NCI-H187 (cell line): Measurements from ENCODE around the gene ASS1.

Experiments used
- DNase-seq, 2 experiments: peaks; one replicate each; lab custom pipeline; 2025; lab: John Stamatoyannopoulos, UW

Gene ASS1

DNA sequence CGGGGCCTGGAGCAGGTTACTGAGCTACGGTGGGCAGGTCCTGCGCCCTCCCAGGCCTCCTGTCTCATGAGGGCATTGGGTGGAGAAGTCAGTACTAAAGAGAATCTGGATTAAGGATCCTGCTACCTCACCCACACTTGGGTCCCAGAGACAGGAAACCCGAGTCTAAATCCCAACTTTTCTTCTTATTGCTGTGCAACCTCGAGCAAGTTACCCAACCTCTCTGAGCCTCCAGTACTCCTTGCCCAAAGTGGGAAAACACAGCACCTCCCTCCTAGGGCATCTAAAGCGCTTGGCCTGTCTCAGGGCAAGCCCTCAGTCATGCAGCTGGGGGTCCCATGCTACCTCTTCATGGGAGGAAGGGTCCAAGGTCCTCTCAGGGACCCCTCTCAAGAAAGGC is 28.2 kb downstream of the ASS1 start:
- no peak for DNase-seq

DNA sequence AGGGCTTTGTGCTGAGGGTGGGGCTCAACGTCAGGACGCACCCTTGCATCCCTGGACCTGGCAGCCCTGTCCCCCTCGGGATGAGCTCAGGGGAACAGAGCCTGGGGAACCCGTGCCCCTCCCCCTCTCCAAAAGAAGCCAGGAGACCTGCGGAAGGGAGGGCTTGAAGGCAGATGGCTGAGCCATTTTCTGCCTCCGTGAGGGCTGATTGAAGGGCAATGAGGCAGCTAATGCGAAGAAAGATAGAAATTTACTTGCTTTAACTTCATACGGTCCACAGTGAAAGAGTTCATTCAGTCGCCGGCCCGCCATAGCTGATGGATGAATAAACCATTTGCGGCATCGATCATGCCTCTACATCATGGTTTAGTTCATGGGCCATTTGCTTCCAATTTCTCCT is 28.8 kb downstream of the ASS1 start:
- DNase-seq = no peak

DNA sequence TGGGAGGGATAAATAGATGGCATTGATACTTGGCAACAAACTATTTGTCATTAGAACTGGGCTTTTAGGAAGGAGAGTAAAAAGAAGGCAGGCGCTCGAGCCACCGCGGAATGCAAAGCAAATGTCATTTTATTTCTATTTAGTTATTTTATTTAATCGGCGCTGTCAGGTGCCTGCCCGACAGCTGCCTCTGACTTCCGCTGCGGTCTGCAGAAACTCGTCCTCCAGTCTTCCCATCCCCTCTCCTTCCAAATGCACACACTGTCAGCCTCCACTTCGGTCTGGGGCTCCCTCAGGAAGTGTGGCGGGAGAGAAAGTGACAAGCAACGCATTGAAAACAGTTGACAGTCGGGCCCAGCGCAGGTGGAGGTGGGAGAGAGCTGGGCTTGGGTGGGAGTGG is 29.3 kb downstream of the ASS1 start:
- DNase-seq = no peak

DNA sequence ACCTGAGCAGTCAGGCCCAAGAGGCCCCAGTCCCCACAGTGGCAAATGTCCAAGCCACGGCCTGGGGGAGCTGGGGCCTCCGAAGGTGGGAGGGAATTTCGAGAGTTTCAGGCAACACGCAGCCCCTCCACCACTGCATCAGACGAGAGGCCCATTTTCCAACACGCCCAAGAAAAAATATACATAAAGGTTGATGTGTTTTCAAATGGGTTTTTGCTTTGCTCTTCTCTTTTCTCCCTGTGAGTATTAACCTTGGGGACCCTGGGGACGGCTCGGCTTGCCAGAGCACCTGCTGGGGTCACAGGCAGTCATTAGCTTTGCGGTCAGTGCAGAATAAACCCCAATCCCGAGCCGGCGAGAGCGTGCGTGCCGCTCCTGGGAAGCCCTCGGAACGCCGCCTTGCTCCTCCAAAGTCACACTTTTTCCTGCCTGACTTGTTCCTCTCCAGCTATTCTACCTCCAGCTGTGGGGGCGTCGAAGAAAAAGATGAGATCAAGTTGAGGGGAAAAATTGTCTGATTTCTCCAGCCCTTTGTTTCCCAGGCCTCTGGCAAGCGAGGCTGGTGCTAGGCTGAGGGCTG is 31.5 kb downstream of the ASS1 start:
- no peak for DNase-seq

DNA sequence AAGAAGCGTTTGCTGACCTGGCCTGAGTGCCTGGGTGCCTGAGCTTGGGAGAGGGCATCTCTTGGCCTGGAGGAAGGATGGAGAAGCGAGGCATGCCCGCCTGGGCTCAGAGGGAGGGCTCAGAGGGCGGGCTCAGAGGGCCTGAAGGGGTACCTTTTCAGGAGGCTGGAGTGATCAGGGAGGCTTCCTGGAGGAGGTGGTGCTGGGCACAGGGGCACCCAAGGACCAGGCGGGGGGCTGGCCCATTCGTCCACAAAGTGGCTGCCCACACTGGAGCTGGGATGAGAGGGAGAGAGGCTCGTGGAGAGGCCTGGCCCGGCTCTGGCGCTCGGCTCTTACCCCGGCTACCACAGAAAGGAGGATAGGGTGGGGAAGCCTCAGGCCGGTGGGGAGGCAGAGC is 32.8 kb downstream of the ASS1 start:
- DNase-seq = no peak

DNA sequence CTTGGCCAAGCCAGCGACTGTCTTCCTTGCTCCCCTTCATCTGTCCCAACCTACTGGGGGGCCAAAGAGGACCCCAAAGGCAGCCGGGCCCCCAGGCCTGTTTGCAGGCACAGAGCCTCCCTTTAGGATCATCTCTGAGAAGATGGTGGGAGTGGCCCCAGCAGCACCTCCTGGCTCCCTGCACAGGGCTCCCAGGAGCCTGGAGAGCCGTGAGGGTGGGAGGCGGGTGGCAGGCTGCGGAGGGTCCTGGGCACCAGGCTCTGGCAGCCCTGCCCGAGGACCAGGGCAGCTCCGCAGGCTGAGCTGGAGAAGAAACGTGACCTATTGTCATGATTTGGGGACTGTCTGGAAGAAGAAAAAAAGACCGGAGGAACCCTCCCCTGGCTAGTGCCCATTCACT is 33.4 kb downstream of the ASS1 start:
- no peak for DNase-seq

DNA sequence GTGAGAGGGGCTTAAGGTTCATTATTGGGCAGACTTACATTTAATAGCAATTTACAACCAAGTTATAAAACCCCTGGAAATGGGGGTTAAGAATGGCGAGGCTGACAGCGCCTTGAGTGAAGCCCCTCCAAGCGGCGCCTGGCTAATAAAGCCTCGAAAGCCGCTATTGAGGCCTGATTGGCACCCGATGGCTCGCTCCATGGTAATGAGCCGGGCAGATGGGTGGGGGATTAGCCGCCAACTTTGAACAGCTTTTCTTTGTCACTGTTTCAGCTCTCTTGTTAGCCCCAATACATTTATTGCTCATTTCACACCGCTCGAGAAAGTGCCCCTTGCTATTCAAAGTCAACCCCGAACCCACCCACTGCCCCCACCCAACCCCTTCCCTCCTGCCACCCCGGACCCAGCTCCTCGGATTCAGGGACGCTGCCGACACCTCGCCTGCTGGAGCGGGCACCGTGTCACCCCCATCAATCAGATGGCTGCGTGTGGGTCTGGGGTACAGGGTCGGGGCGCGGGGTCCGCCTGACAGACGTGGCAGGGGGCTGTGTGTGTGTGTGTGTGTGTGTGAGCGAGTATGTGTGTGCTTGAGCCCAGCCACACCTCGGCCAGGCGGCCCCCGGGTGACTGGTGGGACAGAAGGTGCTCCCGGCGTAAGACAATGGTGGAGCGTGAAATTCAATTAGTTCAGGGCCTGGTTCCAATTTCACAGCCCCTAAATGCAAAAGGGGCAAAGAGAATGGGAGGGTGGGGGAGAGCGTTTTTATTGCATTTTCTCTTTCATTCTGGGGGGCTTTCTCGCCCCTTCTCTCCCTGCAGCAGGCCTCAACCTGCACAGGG is 34.2 kb downstream of the ASS1 start:
- DNase-seq = no peak

DNA sequence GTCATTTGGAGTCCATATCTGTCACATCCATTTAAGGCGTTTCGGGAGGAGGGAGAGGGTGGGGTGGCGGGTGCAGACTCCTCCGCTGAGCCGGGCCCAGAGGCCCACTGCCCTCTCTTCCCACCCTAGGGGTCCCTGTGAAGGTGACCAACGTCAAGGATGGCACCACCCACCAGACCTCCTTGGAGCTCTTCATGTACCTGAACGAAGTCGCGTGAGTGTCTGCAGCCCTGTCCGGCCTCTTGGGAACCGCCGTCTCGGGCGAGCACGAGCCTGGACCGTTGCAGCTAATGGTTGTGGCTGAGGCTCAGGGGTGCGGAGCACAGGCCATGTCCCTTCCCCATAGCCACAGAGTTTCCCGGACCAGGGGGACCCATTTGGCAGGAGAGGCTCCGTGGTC is 34.8 kb downstream of the ASS1 start:
- no peak for DNase-seq

DNA sequence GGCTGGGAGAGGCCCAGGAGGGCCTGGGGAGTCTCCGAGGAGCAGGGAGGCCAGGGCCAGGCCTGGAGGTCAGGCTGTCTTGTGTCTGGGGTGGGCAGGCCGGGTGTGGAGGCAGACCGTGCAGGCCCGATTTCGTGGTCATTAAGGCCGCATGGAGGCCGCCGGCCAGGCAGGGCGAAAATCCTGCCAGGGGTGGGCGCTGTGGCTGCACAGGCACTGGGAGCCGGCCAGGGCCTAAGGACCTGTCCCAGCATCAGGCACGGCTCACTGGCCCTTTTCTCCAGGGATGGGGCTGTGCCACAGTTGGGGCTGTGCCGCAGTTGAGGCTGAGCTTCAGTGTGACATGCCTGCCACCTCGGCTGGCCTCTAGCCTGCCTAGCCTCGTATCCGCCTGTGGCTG is 35.9 kb downstream of the ASS1 start:
- DNase-seq = no peak

DNA sequence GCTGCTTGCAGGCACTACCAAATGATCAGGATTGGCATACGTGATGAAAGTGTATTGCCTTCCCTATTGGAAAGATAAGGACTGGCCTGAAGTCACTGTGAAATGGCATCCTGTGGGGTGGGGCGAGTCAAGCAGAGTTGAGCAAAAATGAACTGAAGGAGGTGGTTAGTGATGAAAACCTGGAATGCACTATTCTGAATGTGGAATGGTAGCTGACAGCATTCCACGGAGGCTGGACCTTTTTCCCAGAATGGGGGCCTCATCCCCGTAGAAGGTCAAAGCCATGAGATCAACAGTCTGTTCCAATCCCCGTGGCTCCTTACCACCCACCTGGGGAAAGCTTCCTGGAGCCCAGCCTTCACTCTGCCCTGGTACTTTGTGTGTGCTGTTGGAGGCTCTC is 37.7 kb downstream of the ASS1 start:
- no peak for DNase-seq

DNA sequence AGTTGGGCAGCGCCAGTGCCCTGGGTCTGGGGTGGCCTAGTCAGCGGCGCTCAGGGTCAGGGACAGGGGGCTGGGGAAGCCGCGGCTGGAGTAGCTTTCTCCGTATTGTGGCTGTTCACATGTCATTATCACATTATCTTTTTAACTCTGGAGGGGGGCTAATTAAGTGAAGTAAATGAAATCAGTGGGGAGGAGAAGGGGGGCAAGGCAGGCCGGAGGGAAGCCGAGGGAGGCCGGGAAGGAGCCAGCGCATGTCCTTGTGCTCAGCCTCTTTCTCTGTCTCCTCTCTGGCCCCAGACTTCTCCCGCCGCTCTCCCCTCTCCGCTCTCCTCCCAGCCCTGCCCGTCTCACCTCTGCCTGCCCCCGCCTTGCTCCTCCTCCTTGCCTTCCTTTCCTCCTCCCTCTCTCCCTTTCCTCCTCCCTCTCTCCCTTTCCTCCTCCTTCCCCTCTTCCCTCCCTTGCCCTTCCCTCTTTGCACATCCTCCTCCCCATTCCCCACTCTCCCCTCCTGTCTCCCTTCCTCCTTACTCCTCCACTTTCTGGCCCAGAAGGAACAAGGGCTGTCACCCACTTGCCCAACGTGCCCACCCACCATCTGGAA is 38.7 kb downstream of the ASS1 start:
- no peak for DNase-seq

DNA sequence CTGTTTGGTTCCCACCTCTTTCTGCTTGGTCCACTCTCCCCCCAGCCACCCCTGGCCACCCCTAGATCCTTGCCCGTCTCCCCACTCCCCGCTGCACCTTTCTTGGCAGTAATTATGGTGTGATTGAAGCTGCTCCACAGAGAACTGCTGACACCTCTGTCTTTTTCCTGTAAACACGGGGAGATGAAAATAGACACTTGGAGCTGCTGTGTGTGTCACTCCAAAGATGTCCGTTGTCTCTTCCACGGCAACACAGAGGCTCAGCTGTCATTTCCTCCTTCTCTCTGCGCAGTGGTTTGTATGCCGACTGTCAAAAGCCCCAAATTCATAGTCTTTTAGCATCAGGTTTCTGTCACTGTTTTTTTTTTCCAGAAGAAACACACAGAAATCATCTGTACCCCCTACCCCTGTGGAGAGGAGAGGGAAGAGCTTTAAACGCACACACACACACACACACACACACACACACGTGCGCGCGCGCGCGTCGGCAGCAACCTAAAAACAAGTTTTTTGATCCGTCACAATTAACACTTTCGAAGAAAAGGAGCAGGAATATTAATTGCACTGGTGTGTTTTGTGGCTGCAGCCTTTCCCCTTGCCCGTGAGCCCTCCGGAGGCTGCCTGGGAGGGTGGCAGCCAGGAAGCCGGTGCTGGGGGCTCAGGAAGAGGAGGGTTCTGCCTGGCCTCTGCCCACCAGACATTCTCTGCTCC is 39.8 kb downstream of the ASS1 start:
- DNase-seq = no peak

DNA sequence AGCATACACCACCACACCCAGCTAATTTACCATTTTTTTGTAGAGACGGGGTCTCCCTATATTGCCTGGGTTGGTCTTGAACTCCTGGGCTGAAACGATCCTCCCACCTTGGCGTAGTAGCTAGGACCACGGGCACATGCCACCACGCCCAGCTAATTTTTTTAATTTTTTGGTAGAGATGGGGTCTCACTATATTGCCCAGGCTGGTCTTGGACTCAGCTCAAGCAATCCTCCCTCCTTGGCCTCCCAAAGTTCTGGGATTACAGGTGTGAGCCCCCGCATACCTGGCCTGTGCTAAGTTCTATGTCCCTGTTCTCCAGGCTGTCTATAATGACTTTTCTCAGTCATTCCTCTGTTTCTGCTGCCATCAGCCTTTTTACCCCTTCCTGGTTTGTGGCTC is 41.3 kb downstream of the ASS1 start:
- DNase-seq = no peak

DNA sequence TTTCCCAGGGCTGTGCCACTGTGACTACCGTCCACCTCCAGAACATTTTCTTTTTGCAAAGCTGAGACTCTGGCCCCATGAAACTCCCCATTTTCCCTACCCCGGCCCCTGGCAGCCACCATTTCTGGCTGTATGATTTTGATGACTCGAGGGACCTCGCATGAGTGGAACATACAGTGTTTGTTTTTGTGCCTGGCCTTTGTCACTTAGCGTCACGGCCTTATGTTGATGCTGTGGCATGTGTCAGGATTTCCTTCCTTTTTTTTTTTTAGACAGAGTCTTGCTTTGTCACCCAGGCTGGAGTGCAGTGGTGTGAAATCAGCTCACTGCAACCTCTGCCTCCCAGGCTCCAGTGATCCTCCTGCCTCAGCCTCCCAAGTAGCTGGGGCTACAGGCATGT is 42.7 kb downstream of the ASS1 start:
- no peak for DNase-seq

DNA sequence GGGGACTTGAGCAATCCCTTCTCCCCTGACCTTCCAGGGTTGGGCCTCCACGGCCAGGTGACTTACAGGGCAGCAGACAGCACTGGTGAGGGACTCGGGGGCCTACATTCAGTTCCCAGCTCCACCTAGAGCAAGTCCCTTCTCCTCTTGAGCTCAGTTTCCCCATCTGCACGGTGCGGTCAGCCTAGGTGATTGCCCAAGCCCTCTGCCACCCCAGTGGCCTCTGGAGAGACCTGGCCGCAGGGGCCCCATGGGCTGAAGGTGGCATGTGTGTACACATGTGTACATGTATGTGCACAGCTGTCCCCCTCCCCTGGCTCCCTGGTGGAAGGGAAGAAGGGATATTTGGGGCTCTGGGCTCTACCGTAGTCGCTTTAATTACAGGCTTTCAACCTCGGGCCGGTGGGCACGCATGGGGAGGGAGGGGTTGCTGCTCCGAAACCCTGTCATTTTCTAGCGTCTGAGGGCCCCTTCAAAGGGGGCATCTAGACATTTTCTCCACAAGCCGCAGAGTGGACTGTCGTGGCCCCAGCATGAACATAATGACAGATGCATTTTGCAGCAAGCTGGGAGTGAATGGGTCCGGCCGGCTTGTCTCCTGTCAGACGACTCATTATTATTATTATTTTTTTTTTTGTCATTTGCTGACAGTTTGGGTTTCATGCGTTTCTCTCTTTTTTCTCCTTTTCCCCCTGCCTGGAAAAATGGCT is 44.0 kb downstream of the ASS1 start:
- no peak for DNase-seq

DNA sequence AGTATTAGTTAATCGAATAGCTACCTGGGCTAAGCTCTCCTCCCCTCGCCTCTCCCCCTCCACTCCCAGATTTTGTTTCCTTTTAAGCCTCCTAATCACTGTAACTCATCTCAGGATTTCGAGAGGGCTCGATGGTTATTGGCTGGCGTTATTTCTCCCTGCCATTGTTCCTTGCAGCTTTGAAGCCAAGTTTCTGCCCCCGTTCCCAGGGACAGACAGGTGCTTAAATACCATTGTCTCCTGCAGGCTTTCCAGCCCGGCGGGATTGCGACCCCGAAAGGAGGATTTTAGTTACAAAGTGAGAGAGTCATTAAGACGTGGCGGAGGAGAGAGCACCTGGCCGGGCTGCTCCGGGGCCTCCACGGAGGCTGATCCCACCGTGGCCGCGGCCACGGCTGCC is 46.2 kb downstream of the ASS1 start:
- DNase-seq = no peak

DNA sequence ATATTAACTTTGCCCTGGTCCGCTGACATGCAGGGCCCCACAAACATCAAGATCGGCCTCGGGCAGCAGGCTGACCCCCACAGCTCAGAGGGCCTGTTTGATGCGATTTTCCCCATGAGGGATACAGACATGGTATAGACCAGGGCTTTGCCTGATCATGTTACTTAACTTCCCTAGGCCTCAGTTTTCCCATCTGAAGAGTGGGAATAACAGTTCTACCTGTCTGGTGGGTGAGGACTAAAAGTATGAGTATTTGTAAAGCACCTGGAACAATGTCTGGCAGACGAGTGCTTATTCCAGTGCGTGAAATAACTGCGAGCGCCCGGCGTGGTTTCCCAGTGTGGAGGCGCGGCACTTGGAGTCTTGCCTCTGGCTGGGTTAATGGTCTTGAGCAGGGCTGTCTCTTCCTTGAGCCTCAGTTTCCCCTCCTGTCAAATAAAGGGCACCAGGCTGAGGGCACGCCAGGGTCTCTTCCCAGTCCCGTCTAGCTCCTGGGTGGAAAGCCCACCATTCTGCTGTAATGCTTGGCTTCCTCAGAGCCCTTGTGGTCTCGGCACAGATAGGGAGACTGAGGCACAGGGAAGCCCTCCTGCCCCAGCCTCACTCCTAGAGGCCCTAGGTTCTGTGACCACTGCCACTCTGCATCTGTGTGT is 47.2 kb downstream of the ASS1 start:
- DNase-seq = no peak

DNA sequence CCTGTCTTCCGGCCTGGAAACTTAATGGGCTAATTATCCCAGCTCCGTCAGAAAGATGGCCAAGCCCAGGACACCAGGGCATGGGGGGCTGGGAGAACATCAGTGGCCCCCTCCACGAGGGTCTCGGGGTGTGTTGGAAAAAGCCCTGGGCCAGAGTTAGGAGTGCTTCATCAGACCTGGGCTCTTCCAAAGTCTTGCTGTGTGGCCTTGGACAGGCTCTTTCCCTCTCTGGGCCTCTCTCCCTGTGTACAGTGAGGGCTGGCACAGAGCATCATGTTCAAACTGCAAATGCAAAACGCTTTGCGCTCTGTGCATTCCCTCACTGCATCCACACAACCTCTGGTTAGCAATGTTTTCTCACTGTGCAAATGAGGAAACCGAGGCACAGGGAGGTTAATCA is 48.3 kb downstream of the ASS1 start:
- no peak for DNase-seq

DNA sequence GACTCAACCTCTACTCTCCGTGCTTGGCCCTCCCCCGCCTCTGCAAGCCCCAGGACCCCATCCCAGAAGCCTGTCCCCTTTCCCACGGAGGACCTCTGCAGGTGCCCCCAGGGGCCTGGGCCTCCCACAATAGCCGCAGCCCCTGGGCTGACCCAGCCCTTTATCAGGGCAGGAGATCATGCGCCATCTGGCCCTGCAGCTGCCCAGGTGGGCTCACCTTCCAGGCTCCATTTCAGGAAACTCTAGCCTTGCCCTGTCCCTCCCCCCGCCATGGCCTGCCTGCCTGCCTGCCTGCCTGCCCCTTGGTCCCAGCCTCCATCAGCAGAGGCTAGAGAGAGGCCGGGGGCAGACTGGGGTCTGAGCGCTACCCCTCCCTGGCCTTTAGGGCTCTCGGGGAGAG is 48.7 kb downstream of the ASS1 start:
- DNase-seq = no peak

DNA sequence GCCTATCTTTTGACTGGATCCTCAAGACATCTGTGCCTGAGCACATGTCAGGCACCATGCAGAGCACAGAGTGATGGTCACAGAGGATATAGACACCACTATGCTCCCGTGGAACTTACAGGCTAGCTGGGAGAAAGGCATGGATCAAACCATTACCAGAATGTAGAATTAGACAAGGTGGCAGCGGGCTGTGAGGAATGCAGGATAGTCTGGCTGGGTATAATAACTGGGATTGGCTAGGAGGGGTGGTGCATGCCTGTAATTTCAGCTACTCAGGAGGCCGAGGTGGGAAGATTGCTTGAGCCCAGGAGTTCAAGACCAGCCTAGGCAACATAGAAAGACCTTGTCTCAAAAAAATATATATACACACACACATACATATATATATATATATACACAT is 50.3 kb downstream of the ASS1 start:
- DNase-seq = no peak

DNA sequence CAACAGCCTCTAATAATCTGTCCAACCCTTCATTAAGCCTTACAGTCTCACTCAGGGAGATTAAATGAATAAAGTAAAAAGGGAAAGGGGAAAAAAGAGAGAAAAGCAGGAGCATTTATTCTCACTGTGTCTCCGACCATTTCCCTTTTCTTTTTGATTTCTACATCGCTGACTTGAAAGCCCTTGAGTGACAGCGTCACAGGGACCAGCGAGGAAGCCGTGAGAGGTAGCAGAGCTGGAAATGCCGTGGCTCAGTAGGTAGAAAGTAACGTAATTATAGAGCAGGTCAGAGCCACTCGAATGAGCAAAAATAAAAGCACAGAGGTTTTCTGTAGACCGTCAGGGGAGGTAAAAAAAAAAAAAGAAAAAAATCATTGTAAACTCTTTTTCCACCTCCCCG is 52.4 kb downstream of the ASS1 start:
- DNase-seq = no peak
